Fibroblast of lung (primary cell): Measurements from ENCODE around the gene EEF1AKMT3.

ENCODE experiments used
- CTCF ChIP-seq, 2 donors: IDR thresholded peaks in 1 of 2; conservative IDR thresholded peaks in 1 of 2; 1 replicate in 1 of 2; 2 replicates in 1 of 2; pipeline ENCODE4 v1.5.1; 2011 to 2012; ENCODE audit warnings: low read length in 2 of 2, control low read depth in 1 of 2, inconsistent platforms in 1 of 2, low read depth in 1 of 2, mild to moderate bottlenecking in 1 of 2
- EZH2 ChIP-seq: IDR thresholded peaks from 2 replicates; pipeline ENCODE4 v1.5.1; 2012; ENCODE audit warnings: low read length, control low read depth, mild to moderate bottlenecking; ENCODE audit errors: missing control alignments

GRCh38 chr12:57816001-57816854, 43.8 kb downstream of the EEF1AKMT3 start:
- TF ChIP-seq CTCF (conservative IDR thresholded peaks at IDR 0.05 in 1 of 2, IDR thresholded peaks at IDR 0.05 in 1 of 2; ENCODE audit: low read depth in 1 of 2, low read length in 2 of 2) (no peak), EZH2 (no peak)
